HCT116 (cell line): ENCODE data around the gene KCNJ4. TPM values are rescaled to one million over a fixed set of nuclear protein-coding genes. Genes with fewer than 3 reads are reported as not detected.

Experiments
- ATAC-seq: fragments of 200-7000 bp; cut with Tn5 transposase; 2 replicates; pipeline ENCODE4 v1.9.1; 2020; ENCODE audit warnings: mild to moderate bottlenecking, moderate library complexity
- BruUV-seq: library from RNA; stranded (reverse); fragments of 400-500 nt; replicated peaks from 2 replicates; lab custom pipeline; 2021; lab: Mats Ljungman, UMichigan
- CTCF ChIA-PET: fragments of 300-600 bp; sonication (Branson Sonifier 250); formaldehyde crosslinking; loops from one replicate; lab custom pipeline; 2021; ENCODE audit warnings: antibody characterized with exemption; lab: Charles Lee
- POLR2A ChIA-PET: fragments of 300-600, 350-600 bp; sonication (Branson Sonifier 250); formaldehyde crosslinking; loops from one replicate; lab custom pipeline; 2021; ENCODE audit warnings: antibody characterized with exemption; lab: Charles Lee
- RAD21 ChIA-PET, 2 experiments: fragments of 300-600 bp; sonication (Branson Sonifier 250); formaldehyde crosslinking; loops; one replicate each; lab custom pipeline; 2023; ENCODE audit warnings: low total read pairs in 2 of 2; ENCODE audit not compliant: uncharacterized antibody in 2 of 2, unreplicated experiment in 2 of 2, low non-redundant PET in 1 of 2; lab: Charles Lee
- DNase-seq: peaks from one replicate; pipeline ENCODE4 v3.0.0-alpha.2; 2010; ENCODE audit warnings: low read depth, low spot score
- H2AFZ ChIP-seq: fragments of 200-600 bp; shearing (Covaris generic), sonication (generic); 2 replicates; pipeline ENCODE4 v1.6.1; 2017; ENCODE audit warnings: low read depth, mixed run types, mixed read lengths, antibody characterized with exemption, low read length; ENCODE audit not compliant: poor library complexity, severe bottlenecking
- H3K27ac ChIP-seq: 2 replicates; pipeline ENCODE4 v1.5.1; 2012; ENCODE audit warnings: low read depth, low read length
- H3K27me3 ChIP-seq: fragments of 200-600 bp; sonication (generic); 2 replicates; pipeline ENCODE4 v1.6.1; 2016; ENCODE audit warnings: mixed run types, low read length, mixed read lengths; ENCODE audit not compliant: insufficient read depth
- H3K36me3 ChIP-seq, 2 experiments: fragments of 200-500 bp in 1 of 2; fragments of 200-600 bp in 1 of 2; sonication (Bioruptor generic) in 1 of 2; sonication (generic) in 1 of 2; 2 replicates each; pipeline versions ENCODE4 v1.5.1 to v1.6.1; 2014 to 2016; ENCODE audit warnings: low read length in 2 of 2, inconsistent platforms in 1 of 2, mixed read lengths in 1 of 2, mixed run types in 1 of 2; ENCODE audit not compliant: insufficient read depth in 2 of 2, control insufficient read depth in 1 of 2
- H3K4me1 ChIP-seq, 2 experiments: fragments of 200-600 bp in 1 of 2; sonication (generic) in 1 of 2; 2 replicates each; pipeline versions ENCODE4 v1.5.1 to v1.6.1; 2012 to 2017; ENCODE audit warnings: low read length in 2 of 2, inconsistent platforms in 1 of 2, mild to moderate bottlenecking in 1 of 2, mixed read lengths in 1 of 2, mixed run types in 1 of 2, moderate library complexity in 1 of 2; ENCODE audit not compliant: insufficient read depth in 2 of 2, control insufficient read depth in 1 of 2
- H3K4me2 ChIP-seq: fragments of 200-600 bp; sonication (generic); 2 replicates; pipeline ENCODE4 v1.6.1; 2017; ENCODE audit warnings: mixed run types, low read length, mixed read lengths
- H3K4me3 ChIP-seq, 2 experiments: fragments of 200-600 bp in 1 of 2; sonication (generic) in 1 of 2; replicated peaks in 1 of 2; 2 replicates each; pipeline ENCODE4 v1.5.1; 2011 to 2016; ENCODE audit warnings: low read length in 2 of 2, control low read depth in 1 of 2, low read depth in 1 of 2, mild to moderate bottlenecking in 1 of 2, mixed read lengths in 1 of 2, mixed run types in 1 of 2
- H3K79me2 ChIP-seq: fragments of 200-600 bp; sonication (generic); 2 replicates; pipeline ENCODE4 v1.6.1; 2017; ENCODE audit warnings: mild to moderate bottlenecking, mixed run types, low read length, moderate library complexity, mixed read lengths; ENCODE audit not compliant: insufficient read depth
- H3K9ac ChIP-seq: fragments of 200-600 bp; sonication (generic); 2 replicates; pipeline ENCODE4 v1.6.1; 2016; ENCODE audit warnings: low read length, mixed read lengths
- H3K9me2 ChIP-seq: fragments of 200-600 bp; sonication (generic), shearing (Covaris generic); 2 replicates; pipeline ENCODE4 v1.6.1; 2017; ENCODE audit warnings: mixed run types, mild to moderate bottlenecking, moderate library complexity; ENCODE audit not compliant: insufficient read depth
- H3K9me3 ChIP-seq, 2 experiments: fragments of 200-500 bp in 1 of 2; fragments of 200-600 bp in 1 of 2; sonication (Bioruptor generic) in 1 of 2; sonication (generic) in 1 of 2; 2 replicates each; pipeline ENCODE4 v1.6.1; 2014 to 2017; ENCODE audit warnings: low read length in 2 of 2, mixed read lengths in 2 of 2, inconsistent platforms in 1 of 2, low read depth in 1 of 2, mild to moderate bottlenecking in 1 of 2, mixed run types in 1 of 2, moderate library complexity in 1 of 2; ENCODE audit not compliant: control insufficient read depth in 1 of 2, insufficient read depth in 1 of 2
- H4K20me1 ChIP-seq: fragments of 200-600 bp; sonication (generic), shearing (Covaris generic); 2 replicates; pipeline ENCODE4 v1.6.1; 2017; ENCODE audit warnings: mixed run types, mild to moderate bottlenecking, moderate library complexity; ENCODE audit not compliant: insufficient read depth
- CEBPB ChIP-seq: IDR thresholded peaks from 2 replicates; pipeline ENCODE4 v1.6.1; 2012; ENCODE audit warnings: low read depth
- RAD21 ChIP-seq: IDR thresholded peaks from 2 replicates; pipeline ENCODE4 v1.6.1; 2012; ENCODE audit warnings: low read depth, mild to moderate bottlenecking
- REST ChIP-seq: IDR thresholded peaks from 2 replicates; pipeline ENCODE4 v1.6.1; 2012; ENCODE audit warnings: low read depth
- SP1 ChIP-seq: IDR thresholded peaks from 2 replicates; pipeline ENCODE4 v1.6.1; 2012; ENCODE audit warnings: low read depth
- ZBTB33 ChIP-seq: IDR thresholded peaks from 2 replicates; pipeline ENCODE4 v1.6.1; 2011; ENCODE audit warnings: mild to moderate bottlenecking, low read length, moderate library complexity; ENCODE audit not compliant: insufficient replicate concordance; ENCODE audit errors: extremely low read depth
- intact Hi-C: fragments of 100-400 bp; cut with micrococcal nuclease; formaldehyde crosslinking; loops from 2 replicates; pipeline ENCODE4 v1.10.0; 2022
- total RNA-seq: library from RNA; stranded (reverse); gene quantifications from one replicate; pipeline ENCODE4 v1.2.1, GENCODE V29; 2021; ENCODE audit not compliant: unreplicated experiment

Gene KCNJ4
- total RNA-seq, 1 experiment from 2014 or later = not detected

GRCh38 chr22:38431266-38432010, 23.6 kb downstream of the KCNJ4 start:
- no peak overlapping the region for H3K4me2 ChIP-seq
- ChIA-PET RAD21 (no interaction called here), POLR2A (interaction anchor here (1.3 kb wide), 1 partner anchor 31 kb away, joined by 3 read pairs; no protein-coding TSS in a partner anchor), CTCF (no interaction called here)
- peaks cover 0 to 9% of the 10 kb centered on the region in 2 experiments; a peak in 1 of 4 replicates for H3K4me1 ChIP-seq
- DNase-seq = no peak
- H3K9ac ChIP-seq = no peak overlapping the region
- H3K4me3 ChIP-seq = no peak overlapping the region
- no peak overlapping the region for H2AFZ ChIP-seq
- no peaks in the 10 kb centered on the region for H3K36me3 ChIP-seq
- H3K9me3 ChIP-seq = no peaks in the 10 kb centered on the region
- intact Hi-C loops = no loop called here
- no peak for ATAC-seq
- H4K20me1 ChIP-seq = no peaks in the 10 kb centered on the region
- no peaks in the 10 kb centered on the region for H3K27me3 ChIP-seq
- H3K9me2 ChIP-seq = no peaks in the 10 kb centered on the region
- no peak for TF ChIP-seq ZBTB33
- TF ChIP-seq CEBPB = no peak
- no TSS peak for BruUV-seq
- no peaks in the 10 kb centered on the region for H3K79me2 ChIP-seq
- H3K27ac ChIP-seq = no peak overlapping the region

GRCh38 chr22:38429499-38430068, 25.4 kb downstream of the KCNJ4 start:
- intact Hi-C loops = no loop called here
- no peak overlapping the region for H3K4me3 ChIP-seq
- no peaks in the 10 kb centered on the region for H3K9me2 ChIP-seq
- H3K9me3 ChIP-seq = no peaks in the 10 kb centered on the region
- H3K36me3 ChIP-seq = no peaks in the 10 kb centered on the region
- peaks cover 0 to 15% of the 10 kb centered on the region in 2 experiments; a peak in 1 of 4 replicates for H3K4me1 ChIP-seq
- no peak overlapping the region for H3K27ac ChIP-seq
- H3K27me3 ChIP-seq = no peaks in the 10 kb centered on the region
- H3K4me2 ChIP-seq = no peak overlapping the region
- ATAC-seq = no peak
- CTCF ChIA-PET = interaction anchor here (1.6 kb wide), 1 partner anchor 17 kb away, joined by 4 read pairs; no protein-coding TSS in a partner anchor
- H2AFZ ChIP-seq = no peak overlapping the region
- no peak for DNase-seq
- BruUV-seq = no TSS peak
- no peaks in the 10 kb centered on the region for H4K20me1 ChIP-seq
- no peak overlapping the region for H3K9ac ChIP-seq
- POLR2A ChIA-PET = no interaction called here
- RAD21 ChIA-PET = no interaction called here
- no peaks in the 10 kb centered on the region for H3K79me2 ChIP-seq
- TF ChIP-seq ZBTB33 (no peak), RAD21 (no peak), SP1 (no peak), REST (no peak)
